HepG2 (cell line): ENCODE results near the gene ACACB.

Source experiments
- EP300 ChIP-seq, 3 experiments: sonication (generic) in 1 of 3; formaldehyde crosslinking in 1 of 3; IDR thresholded peaks; 2 replicates each; pipeline versions ENCODE4 v1.5.1 to v1.6.1; 2011 to 2020; ENCODE audit warnings: low read depth in 2 of 3, low read length in 2 of 3, borderline replicate concordance in 1 of 3, improper control_type of control experiment in 1 of 3, mild to moderate bottlenecking in 1 of 3, missing genetic modification reagents in 1 of 3, moderate library complexity in 1 of 3
- ISX ChIP-seq: sonication (generic); formaldehyde crosslinking; conservative IDR thresholded peaks from 2 replicates; pipeline ENCODE4 v1.5.0; 2020; ENCODE audit warnings: missing genetic modification reagents
- MLX ChIP-seq: IDR thresholded peaks from 2 replicates; pipeline ENCODE4 v1.6.1; 2016
- POLR2AphosphoS2 ChIP-seq: IDR thresholded peaks from 2 replicates; pipeline ENCODE4 v1.6.1; 2011; ENCODE audit warnings: low read depth, low read length, improper control_type of control experiment
- RARA ChIP-seq: IDR thresholded peaks from 2 replicates; pipeline ENCODE4 v1.6.1; 2016; ENCODE audit warnings: missing genetic modification reagents, missing compliant biosample characterization
- SIN3B ChIP-seq: fragments of 150-350 bp; IDR thresholded peaks from 2 replicates; pipeline ENCODE4 v1.6.1; 2014; ENCODE audit warnings: low read length
- ZBTB39 ChIP-seq: sonication (generic); formaldehyde crosslinking; IDR thresholded peaks from 2 replicates; pipeline ENCODE4 v1.5.0; 2020; ENCODE audit warnings: missing genetic modification reagents
- ZNF12 ChIP-seq: sonication (generic); formaldehyde crosslinking; IDR thresholded peaks from 2 replicates; pipeline ENCODE4 v1.5.0; 2020; ENCODE audit warnings: missing genetic modification reagents

GRCh38 chr12:109156036-109156435, 39.6 kb downstream of the ACACB start:
- TF ChIP-seq MLX (CRISPR knock-in tag) (no peak), SIN3B (no peak), POLR2AphosphoS2 (no peak), ZNF12 (CRISPR knock-in tag) (no peak), ISX (CRISPR knock-in tag) (no peak), RARA (no peak), EP300 (IDR thresholded peaks at IDR 0.05; ENCODE audit: low read depth in 2 of 2, low read length in 2 of 2) (no peak), EP300 (CRISPR knock-in tag; IDR thresholded peaks at IDR 0.05; ENCODE audit: borderline replicate concordance) (no peak), ZBTB39 (CRISPR knock-in tag) (no peak)
